Measurements from ENCODE around the gene ATP6V1B1. TPM values are rescaled to one million over a fixed set of nuclear protein-coding genes. Genes with fewer than 3 reads are reported as not detected.

Gene ATP6V1B1
- total RNA-seq, 4 donors from 2014 or later = 7.3 to 110 (median 55.0) TPM

GRCh38 chr2:71003966-71004755 is 68.5 kb downstream of the ATP6V1B1 start:
- TF ChIP-seq, protein P1, sequence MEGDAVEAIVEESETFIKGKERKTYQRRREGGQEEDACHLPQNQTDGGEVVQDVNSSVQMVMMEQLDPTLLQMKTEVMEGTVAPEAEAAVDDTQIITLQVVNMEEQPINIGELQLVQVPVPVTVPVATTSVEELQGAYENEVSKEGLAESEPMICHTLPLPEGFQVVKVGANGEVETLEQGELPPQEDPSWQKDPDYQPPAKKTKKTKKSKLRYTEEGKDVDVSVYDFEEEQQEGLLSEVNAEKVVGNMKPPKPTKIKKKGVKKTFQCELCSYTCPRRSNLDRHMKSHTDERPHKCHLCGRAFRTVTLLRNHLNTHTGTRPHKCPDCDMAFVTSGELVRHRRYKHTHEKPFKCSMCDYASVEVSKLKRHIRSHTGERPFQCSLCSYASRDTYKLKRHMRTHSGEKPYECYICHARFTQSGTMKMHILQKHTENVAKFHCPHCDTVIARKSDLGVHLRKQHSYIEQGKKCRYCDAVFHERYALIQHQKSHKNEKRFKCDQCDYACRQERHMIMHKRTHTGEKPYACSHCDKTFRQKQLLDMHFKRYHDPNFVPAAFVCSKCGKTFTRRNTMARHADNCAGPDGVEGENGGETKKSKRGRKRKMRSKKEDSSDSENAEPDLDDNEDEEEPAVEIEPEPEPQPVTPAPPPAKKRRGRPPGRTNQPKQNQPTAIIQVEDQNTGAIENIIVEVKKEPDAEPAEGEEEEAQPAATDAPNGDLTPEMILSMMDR (IDR thresholded peaks at IDR 0.05) = no peak
- TF ChIP-seq POLR2A (IDR thresholded peaks at IDR 0.05) = no peak
- H3K4me3 ChIP-seq (ENCODE audit: low read depth, poor library complexity, severe bottlenecking) = no peak overlapping the region
- 80 to 87% methylated on average over 10 to 11 of the region's 11 CpGs for WGBS, 2 donors
- intact Hi-C loops (cut with DNase I; ENCODE audit: low total_unique reads) = no loop called here
- DNase-seq (ENCODE audit: low spot score in 2 of 2) = peak in 1 of 2 donors; percentile 66

DNA sequence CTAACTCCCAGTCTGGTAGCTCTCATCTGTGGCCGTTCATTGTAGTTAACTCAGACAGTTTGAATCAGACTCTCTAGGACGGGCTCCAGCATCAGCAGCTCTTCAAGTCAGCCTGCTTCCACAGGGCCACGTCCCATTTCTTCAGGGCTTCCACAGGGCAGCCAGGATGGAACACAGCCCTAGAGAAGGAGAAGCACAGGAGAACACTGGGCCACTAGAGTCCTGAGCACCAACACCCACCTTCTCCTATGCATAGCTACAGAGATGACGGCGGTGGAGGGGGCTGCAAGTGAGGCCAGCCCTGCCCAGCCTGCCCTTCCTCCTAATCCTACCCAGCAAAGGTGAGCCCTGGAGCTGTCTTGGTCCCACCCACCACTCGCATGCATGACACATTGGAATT is 69.2 kb downstream of the ATP6V1B1 start:
- TF ChIP-seq, protein P1 (IDR thresholded peaks at IDR 0.05) = no peak
- no peak for TF ChIP-seq POLR2A (IDR thresholded peaks at IDR 0.05)
- intact Hi-C loops (cut with DNase I; ENCODE audit: low total_unique reads) = no loop called here
- 76 to 86% methylated on average over 6 of the region's 6 CpGs for whole genome bisulfite sequencing, 2 donors
- peak in 1 of 2 donors; percentile 57 for DNase-seq (ENCODE audit: low spot score in 2 of 2)
- no peak overlapping the region for H3K4me3 ChIP-seq (ENCODE audit: low read depth, poor library complexity, severe bottlenecking)

DNA sequence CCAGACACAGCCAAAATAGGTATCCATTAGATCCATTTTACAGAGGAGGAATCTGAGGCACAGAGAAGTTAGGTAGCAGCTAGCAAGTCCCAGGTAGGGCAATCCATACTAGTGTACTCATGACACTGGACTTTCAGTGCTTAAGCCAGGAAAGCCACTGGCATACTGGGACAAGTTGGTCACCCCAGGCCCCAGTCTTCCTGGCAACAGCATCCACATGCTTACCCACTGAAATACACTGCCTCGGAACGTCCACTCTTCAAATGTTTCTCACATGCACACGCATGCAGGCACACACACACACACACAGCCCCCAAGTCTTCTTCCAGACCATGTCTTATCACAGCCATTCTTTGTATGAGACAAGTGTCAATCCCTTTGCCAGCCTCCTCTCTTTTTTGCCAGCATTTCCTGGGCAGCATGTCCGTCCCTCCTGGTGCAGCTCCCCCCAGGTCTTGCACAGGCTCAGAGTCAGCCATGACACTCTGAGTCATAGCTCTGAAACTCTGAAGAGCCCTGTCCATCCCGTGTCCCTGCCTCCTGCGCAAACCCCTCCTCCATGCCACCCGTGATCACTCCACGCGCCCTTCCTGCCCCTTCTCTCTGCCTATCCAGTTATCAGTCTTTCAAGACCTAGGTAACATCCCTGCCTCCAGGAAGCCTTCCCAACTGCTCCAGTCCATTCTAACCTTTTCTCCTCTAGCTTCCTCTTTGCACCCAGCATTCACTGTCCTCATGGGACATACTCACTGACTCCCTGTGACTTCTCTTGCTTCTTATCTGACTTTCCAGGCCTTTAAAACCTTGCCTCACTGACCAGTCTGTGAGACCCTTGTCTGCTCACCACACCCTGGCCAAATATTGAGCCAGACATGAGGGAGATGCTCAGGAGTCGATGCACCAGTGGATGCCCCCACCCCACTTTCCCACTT is 69.8 kb downstream of the ATP6V1B1 start:
- WGBS, 2 donors = 82 to 85% methylated on average over 10 of the region's 10 CpGs

GRCh38 chr2:71006323-71006722 is 70.6 kb downstream of the ATP6V1B1 start:
- no peak overlapping the region for H3K4me3 ChIP-seq (ENCODE audit: low read depth, poor library complexity, severe bottlenecking)
- intact Hi-C loops (cut with DNase I; ENCODE audit: low total_unique reads) = no loop called here
- TF ChIP-seq, protein P1 (IDR thresholded peaks at IDR 0.05) = no peak
- peak in 1 of 2 donors; percentile 37 for DNase-seq (ENCODE audit: low spot score in 2 of 2)
- 53 to 56% methylated on average over 2 of the region's 2 CpGs for WGBS, 2 donors

More for the DNA sequence above, 69.8 kb downstream of the ATP6V1B1 start:
- no peak overlapping the region for H3K4me3 ChIP-seq (ENCODE audit: low read depth, poor library complexity, severe bottlenecking)
- TF ChIP-seq, protein P1 (IDR thresholded peaks at IDR 0.05) = no peak
- no peak for TF ChIP-seq POLR2A (IDR thresholded peaks at IDR 0.05)
- intact Hi-C loops (cut with DNase I; ENCODE audit: low total_unique reads) = no loop called here
- DNase-seq (ENCODE audit: low spot score in 2 of 2) = peak in 1 of 2 donors; percentile 71

- intact Hi-C loops (cut with DNase I; ENCODE audit: low total_unique reads) = no loop called here
- WGBS, 2 donors = 82 to 86% methylated on average over 2 to 5 of the region's 5 CpGs
- no peak overlapping the region for H3K4me3 ChIP-seq (ENCODE audit: low read depth, poor library complexity, severe bottlenecking)
- TF ChIP-seq, protein P1 (IDR thresholded peaks at IDR 0.05) = no peak
- peak in 1 of 2 donors; percentile 58 for DNase-seq (ENCODE audit: low spot score in 2 of 2)
Measured at GRCh38 chr2:71006955-71007799, 71.5 kb downstream of the ATP6V1B1 start.
